Measurements from ENCODE around the gene RIMS1. TPM values are rescaled to one million over a fixed set of nuclear protein-coding genes. Genes with fewer than 3 reads are reported as not detected.

RIMS1 gene
- total and polyA plus RNA-seq, 2 donors (not counting 1 experiment from before 2014, with no cell fraction given) = not detected

DNA sequence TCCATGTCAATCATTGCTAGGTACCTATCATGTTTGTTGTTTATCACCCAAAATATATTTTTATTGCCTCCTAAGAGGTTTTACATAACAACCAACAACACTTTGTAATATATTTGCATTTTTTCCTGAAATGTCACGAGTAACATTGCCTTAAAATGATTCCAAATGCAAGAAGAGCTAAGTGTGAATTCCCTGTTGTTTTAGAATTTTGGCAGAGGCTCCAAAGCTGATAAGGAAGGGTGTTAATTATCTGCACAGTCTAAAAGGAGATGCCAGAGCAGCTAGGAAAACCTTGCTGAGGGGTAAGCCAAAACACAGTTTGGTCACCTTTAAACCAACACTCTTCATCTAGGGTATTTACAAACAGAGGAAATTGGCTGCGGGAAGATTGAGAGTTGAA lies 533.6 kb downstream of the RIMS1 start:
- Histone ChIP-seq H3K4me2 (replicated peaks; ENCODE audit: low read depth, low read length, poor library complexity, severe bottlenecking) (no peak overlapping the region), H3K79me2 (ENCODE audit: control insufficient read depth, insufficient read depth, low read length) (no peaks in the 10 kb centered on the region), H4K20me1 (ENCODE audit: control insufficient read depth, insufficient read depth, low read length, poor library complexity, severe bottlenecking) (no peaks in the 10 kb centered on the region), H3K27ac (ENCODE audit: low read length in 2 of 2) (no peak overlapping the region), H3K9ac (ENCODE audit: low read length) (no peak overlapping the region), H3K4me1 (ENCODE audit: control insufficient read depth in 2 of 2, insufficient read depth in 2 of 2, low read length in 2 of 2) (no peaks in the 10 kb centered on the region), H3K9me3 (ENCODE audit: control extremely low read depth in 1 of 3, control insufficient read depth in 2 of 3, insufficient read depth in 1 of 3, low read length in 2 of 3) (no peaks in the 10 kb centered on the region), H2AFZ (ENCODE audit: insufficient read depth, low read depth, low read length, poor library complexity, severe bottlenecking) (no peak overlapping the region), H3K27me3 (replicated peaks in 1 of 4; ENCODE audit: control extremely low read depth in 1 of 4, control insufficient read depth in 3 of 4, insufficient read depth in 4 of 4, low read length in 3 of 4) (peaks cover 0 to 4% (median 1%) of the 10 kb centered on the region in 4 experiments), H3K36me3 (replicated peaks in 1 of 2; ENCODE audit: control extremely low read depth in 1 of 2, control insufficient read depth in 1 of 2, extremely low read depth in 1 of 2, insufficient read depth in 2 of 2, low read length in 1 of 2) (no peaks in the 10 kb centered on the region), H3K4me3 (ENCODE audit: control extremely low read depth in 1 of 5, extremely low read depth in 1 of 5, insufficient read depth in 1 of 5, low read depth in 2 of 5, low read length in 4 of 5) (no peak overlapping the region)
- DNase-seq (no peak), ATAC-seq (ENCODE audit: low read depth) (no peak)
- peaks cover 9% of the 10 kb centered on the region for H3K27me3 Mint-ChIP-seq
- H3K4me1 Mint-ChIP-seq = no peaks in the 10 kb centered on the region
- WGBS (ENCODE audit: insufficient coverage) = no CpG with 5 or more reads among the region's 2 CpGs
- intact Hi-C loops (cut with micrococcal nuclease) = no loop called here
- H3K9me3 Mint-ChIP-seq (ENCODE audit: insufficient read depth) = no peaks in the 10 kb centered on the region
- ChIA-PET CTCF (interaction anchor here (6.0 kb wide), 1 partner anchor 9 kb away, joined by 49 read pairs; no protein-coding TSS in a partner anchor), POLR2A (no interaction called here)
- no peak for TF ChIP-seq EZH2 (IDR thresholded peaks at IDR 0.05; ENCODE audit: borderline replicate concordance, insufficient read depth, low read depth, low read length, poor library complexity, severe bottlenecking)
- TF ChIP-seq CTCF (IDR thresholded peaks at IDR 0.05) = no peak
- no peak overlapping the region for H3K27ac Mint-ChIP-seq
- H3K4me3 Mint-ChIP-seq = no peak overlapping the region

- no peak for DNase-seq
- no peaks in the 10 kb centered on the region for H3K36me3 ChIP-seq (replicated peaks in 1 of 2; ENCODE audit: control extremely low read depth in 1 of 2, control insufficient read depth in 1 of 2, extremely low read depth in 1 of 2, insufficient read depth in 2 of 2, low read length in 1 of 2)
- H3K4me3 ChIP-seq (ENCODE audit: control extremely low read depth in 1 of 5, extremely low read depth in 1 of 5, insufficient read depth in 1 of 5, low read depth in 2 of 5, low read length in 4 of 5) = no peak overlapping the region
- H3K9me3 Mint-ChIP-seq (ENCODE audit: insufficient read depth) = no peaks in the 10 kb centered on the region
- no peak overlapping the region for H3K4me2 ChIP-seq (replicated peaks; ENCODE audit: low read depth, low read length, poor library complexity, severe bottlenecking)
- no peak overlapping the region for H3K27ac ChIP-seq (ENCODE audit: low read length in 2 of 2)
- no peak overlapping the region for H3K27ac Mint-ChIP-seq
- ATAC-seq (ENCODE audit: low read depth) = no peak
- H3K27me3 ChIP-seq (replicated peaks in 1 of 4; ENCODE audit: control extremely low read depth in 1 of 4, control insufficient read depth in 3 of 4, insufficient read depth in 4 of 4, low read length in 3 of 4) = peaks cover 0 to 4% (median 1%) of the 10 kb centered on the region in 4 experiments
- ChIA-PET POLR2A (no interaction called here), CTCF (interaction anchor here (6.0 kb wide), 1 partner anchor 9 kb away, joined by 49 read pairs; no protein-coding TSS in a partner anchor)
- H4K20me1 ChIP-seq (ENCODE audit: control insufficient read depth, insufficient read depth, low read length, poor library complexity, severe bottlenecking) = no peaks in the 10 kb centered on the region
- 88% methylated on average over 1 of the region's 3 CpGs for WGBS (ENCODE audit: insufficient coverage)
- H3K27me3 Mint-ChIP-seq = peaks cover 6% of the 10 kb centered on the region
- no peak for TF ChIP-seq CTCF (IDR thresholded peaks at IDR 0.05)
- no peak for TF ChIP-seq EZH2 (IDR thresholded peaks at IDR 0.05; ENCODE audit: borderline replicate concordance, insufficient read depth, low read depth, low read length, poor library complexity, severe bottlenecking)
- intact Hi-C loops (cut with micrococcal nuclease) = no loop called here
- H3K4me1 Mint-ChIP-seq = no peaks in the 10 kb centered on the region
- H3K4me3 Mint-ChIP-seq = no peak overlapping the region
- H2AFZ ChIP-seq (ENCODE audit: insufficient read depth, low read depth, low read length, poor library complexity, severe bottlenecking) = no peak overlapping the region
- H3K79me2 ChIP-seq (ENCODE audit: control insufficient read depth, insufficient read depth, low read length) = no peaks in the 10 kb centered on the region
- no peak overlapping the region for H3K9ac ChIP-seq (ENCODE audit: low read length)
- H3K4me1 ChIP-seq (ENCODE audit: control insufficient read depth in 2 of 2, insufficient read depth in 2 of 2, low read length in 2 of 2) = no peaks in the 10 kb centered on the region
- H3K9me3 ChIP-seq (ENCODE audit: control extremely low read depth in 1 of 3, control insufficient read depth in 2 of 3, insufficient read depth in 1 of 3, low read length in 2 of 3) = no peaks in the 10 kb centered on the region
These were observed 534.1 kb downstream of the RIMS1 start for GRCh38 chr6:72420409-72420808.

Data from B cell (primary cell).